Measurements from ENCODE around the gene CDH4.
"Not testable (repeated sequence)": the region's sequence is repeated elsewhere in the genome, so short reads cannot be mapped to it uniquely, and the experiment has no call there.

Gene CDH4

GRCh38 chr20:61937963-61938838 is 686.1 kb downstream of the CDH4 start:
- no peaks in the 10 kb centered on the region for H3K36me3 Mint-ChIP-seq (ENCODE audit: low read depth)
- H3K9me3 Mint-ChIP-seq = no peaks in the 10 kb centered on the region
- H3K4me3 Mint-ChIP-seq = no peak overlapping the region
- DNase-seq (ENCODE audit: low spot score) = no peak
- H3K4me1 Mint-ChIP-seq (ENCODE audit: low read depth) = no peaks in the 10 kb centered on the region
- no peak overlapping the region for H3K27ac Mint-ChIP-seq
- H3K27me3 Mint-ChIP-seq (ENCODE audit: low read depth) = no peaks in the 10 kb centered on the region

DNA sequence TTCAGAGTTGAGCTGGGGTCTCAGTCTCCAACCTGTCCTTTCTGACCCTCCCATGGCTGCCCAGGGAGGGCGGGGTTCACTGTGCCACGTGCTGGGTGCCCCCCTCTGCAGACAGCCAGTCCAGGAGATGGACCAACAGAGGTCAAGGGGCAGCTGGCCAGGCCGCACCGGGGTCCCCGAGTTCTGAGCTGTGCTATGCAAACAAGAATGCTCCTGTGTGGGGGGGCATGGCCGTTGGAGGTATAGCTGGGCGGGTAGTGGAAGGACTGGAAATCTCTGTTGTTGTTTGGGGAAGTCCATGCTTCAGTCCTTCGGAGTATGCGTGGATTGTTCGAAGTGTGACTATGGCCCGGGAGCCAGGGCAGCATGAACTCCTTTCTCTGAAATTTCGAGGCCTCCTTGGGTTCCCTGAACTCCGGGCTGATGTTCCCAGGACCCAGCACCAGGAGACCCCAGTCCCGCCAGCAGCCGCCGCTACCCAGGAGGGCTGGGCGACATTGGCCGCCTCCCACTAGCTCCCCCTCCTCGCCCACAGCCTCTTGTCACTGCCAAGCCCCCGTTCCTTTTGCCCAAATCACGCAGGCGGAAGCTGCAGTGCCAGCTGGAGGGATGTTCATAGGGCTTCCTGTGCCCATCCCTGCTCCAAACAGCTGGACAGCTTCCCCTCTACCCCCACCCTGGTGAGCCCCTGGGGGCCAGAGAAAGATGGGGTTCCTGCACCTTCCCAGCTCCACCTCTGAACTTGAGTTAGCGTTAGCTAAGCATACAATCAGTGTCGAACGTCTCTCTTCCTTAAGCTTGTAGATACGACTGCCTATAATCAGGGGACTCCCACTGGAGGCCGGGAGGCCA is 687.0 kb downstream of the CDH4 start:
- Mint-ChIP-seq H3K27ac (no peak overlapping the region), H3K27me3 (ENCODE audit: low read depth) (no peaks in the 10 kb centered on the region), H3K4me3 (no peak overlapping the region), H3K4me1 (ENCODE audit: low read depth) (no peaks in the 10 kb centered on the region), H3K9me3 (no peaks in the 10 kb centered on the region), H3K36me3 (ENCODE audit: low read depth) (no peaks in the 10 kb centered on the region)
- DNase-seq (ENCODE audit: low spot score) = no peak

GRCh38 chr20:61939691-61940360 is 687.8 kb downstream of the CDH4 start:
- H3K4me3 Mint-ChIP-seq = no peak overlapping the region
- no peaks in the 10 kb centered on the region for H3K9me3 Mint-ChIP-seq
- H3K4me1 Mint-ChIP-seq (ENCODE audit: low read depth) = no peaks in the 10 kb centered on the region
- H3K36me3 Mint-ChIP-seq (ENCODE audit: low read depth) = no peaks in the 10 kb centered on the region
- H3K27ac Mint-ChIP-seq = no peak overlapping the region
- DNase-seq (ENCODE audit: low spot score) = no peak
- no peaks in the 10 kb centered on the region for H3K27me3 Mint-ChIP-seq (ENCODE audit: low read depth)

DNA sequence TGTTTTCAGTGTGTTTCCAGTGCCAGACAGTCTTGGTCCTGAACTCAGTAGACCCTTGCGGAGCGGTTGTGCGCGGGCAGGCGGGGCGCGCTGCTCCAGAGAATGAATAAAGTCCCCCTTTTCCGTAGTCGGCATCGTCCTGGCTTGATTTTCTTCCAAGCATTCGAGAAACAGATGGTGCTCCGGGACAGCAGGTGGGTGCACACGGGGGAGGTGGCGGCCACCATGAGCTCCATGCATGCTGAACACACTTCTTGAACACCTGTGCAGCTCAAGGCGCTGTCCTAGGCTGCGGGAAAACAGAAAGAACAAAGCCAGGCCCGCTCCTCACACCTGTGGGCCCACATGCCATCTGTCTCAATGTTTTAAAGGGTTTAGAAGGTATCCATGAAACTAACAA is 688.4 kb downstream of the CDH4 start:
- H3K4me1 Mint-ChIP-seq (ENCODE audit: low read depth) = no peaks in the 10 kb centered on the region
- no peaks in the 10 kb centered on the region for H3K36me3 Mint-ChIP-seq (ENCODE audit: low read depth)
- H3K27me3 Mint-ChIP-seq (ENCODE audit: low read depth) = no peaks in the 10 kb centered on the region
- no peak overlapping the region for H3K27ac Mint-ChIP-seq
- H3K4me3 Mint-ChIP-seq = no peak overlapping the region
- no peaks in the 10 kb centered on the region for H3K9me3 Mint-ChIP-seq
- no peak for DNase-seq (ENCODE audit: low spot score)

DNA sequence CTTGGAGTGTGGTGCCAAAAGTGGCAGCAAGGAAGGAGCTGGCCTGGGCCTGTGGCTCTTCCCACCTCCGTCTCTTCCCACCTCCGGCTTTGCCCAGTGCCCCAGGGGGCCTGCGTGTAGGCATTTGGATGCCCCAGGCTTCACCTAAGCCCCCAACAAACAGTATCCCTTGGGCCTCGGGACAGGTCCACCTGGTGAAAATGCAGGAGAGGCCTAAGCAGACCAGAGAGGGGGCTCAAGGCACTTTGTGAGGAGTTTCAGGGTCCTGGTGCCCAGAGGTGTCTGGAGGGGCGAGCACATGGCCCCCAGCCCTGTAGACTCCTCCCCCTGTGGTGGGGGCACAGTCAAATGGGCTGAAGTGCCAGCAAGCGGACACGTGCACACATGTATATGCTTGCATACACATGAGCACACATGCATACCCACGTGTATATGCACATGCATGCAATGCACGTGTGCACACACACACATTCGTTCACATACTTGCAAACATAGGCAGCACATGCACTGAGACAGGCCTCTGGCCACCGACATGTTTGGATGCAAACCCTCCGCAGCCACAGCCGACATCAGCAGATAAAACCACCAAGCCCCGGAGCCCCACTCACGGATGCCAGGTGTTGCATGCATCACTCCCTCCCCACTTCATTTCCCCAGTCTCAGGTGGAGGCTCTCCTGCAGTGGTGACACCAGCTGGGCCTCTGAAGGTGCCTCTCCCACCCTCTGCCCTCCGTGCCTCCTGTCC is 689.1 kb downstream of the CDH4 start:
- Mint-ChIP-seq H3K9me3 (no peaks in the 10 kb centered on the region), H3K36me3 (ENCODE audit: low read depth) (no peaks in the 10 kb centered on the region), H3K27me3 (ENCODE audit: low read depth) (no peaks in the 10 kb centered on the region), H3K27ac (no peak overlapping the region), H3K4me3 (no peak overlapping the region), H3K4me1 (ENCODE audit: low read depth) (no peaks in the 10 kb centered on the region)
- no peak for DNase-seq (ENCODE audit: low spot score)

- DNase-seq (ENCODE audit: low spot score) = no peak
- H3K9me3 Mint-ChIP-seq = no peaks in the 10 kb centered on the region
- H3K4me1 Mint-ChIP-seq (ENCODE audit: low read depth) = no peaks in the 10 kb centered on the region
- H3K4me3 Mint-ChIP-seq = no peak overlapping the region
- no peak overlapping the region for H3K27ac Mint-ChIP-seq
- H3K27me3 Mint-ChIP-seq (ENCODE audit: low read depth) = no peaks in the 10 kb centered on the region
- H3K36me3 Mint-ChIP-seq (ENCODE audit: low read depth) = no peaks in the 10 kb centered on the region
Measured at GRCh38 chr20:61941721-61942405, 689.8 kb downstream of the CDH4 start.

- no peak overlapping the region for H3K27ac Mint-ChIP-seq
- H3K36me3 Mint-ChIP-seq (ENCODE audit: low read depth) = no peaks in the 10 kb centered on the region
- H3K4me1 Mint-ChIP-seq (ENCODE audit: low read depth) = no peaks in the 10 kb centered on the region
- H3K27me3 Mint-ChIP-seq (ENCODE audit: low read depth) = no peaks in the 10 kb centered on the region
- no peak for DNase-seq (ENCODE audit: low spot score)
- H3K4me3 Mint-ChIP-seq = no peak overlapping the region
- H3K9me3 Mint-ChIP-seq = no peaks in the 10 kb centered on the region
Measured at GRCh38 chr20:61942526-61942925, 690.5 kb downstream of the CDH4 start.

DNA sequence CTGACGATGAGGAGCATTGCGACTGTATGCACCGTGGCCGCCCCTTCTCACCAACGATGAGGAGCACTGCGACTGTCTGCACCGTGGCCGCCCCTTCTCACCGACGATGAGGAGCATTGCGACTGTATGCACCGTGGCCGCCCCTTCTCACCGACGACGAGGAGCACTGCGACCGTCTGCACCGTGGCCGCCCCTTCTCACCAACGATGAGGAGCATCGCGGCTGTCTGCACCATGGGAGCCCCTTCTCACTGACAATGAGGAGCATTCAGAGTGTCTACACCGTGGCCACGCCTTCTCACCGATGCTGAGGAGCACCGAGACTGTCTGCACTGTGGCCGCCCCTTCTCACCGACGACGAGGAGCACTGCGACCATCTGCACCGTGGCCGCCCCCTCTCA is 692.9 kb downstream of the CDH4 start:
- H3K4me1 Mint-ChIP-seq (ENCODE audit: low read depth); H3K27me3 Mint-ChIP-seq (ENCODE audit: low read depth); H3K27ac Mint-ChIP-seq; DNase-seq (ENCODE audit: low spot score); H3K4me3 Mint-ChIP-seq; H3K9me3 Mint-ChIP-seq; H3K36me3 Mint-ChIP-seq (ENCODE audit: low read depth): not testable (repeated sequence)

- H3K4me1 Mint-ChIP-seq (ENCODE audit: low read depth); DNase-seq (ENCODE audit: low spot score); H3K27ac Mint-ChIP-seq; H3K27me3 Mint-ChIP-seq (ENCODE audit: low read depth); H3K36me3 Mint-ChIP-seq (ENCODE audit: low read depth); H3K4me3 Mint-ChIP-seq; H3K9me3 Mint-ChIP-seq: not testable (repeated sequence)
Measured at GRCh38 chr20:61945495-61945894, 693.4 kb downstream of the CDH4 start.

DNA sequence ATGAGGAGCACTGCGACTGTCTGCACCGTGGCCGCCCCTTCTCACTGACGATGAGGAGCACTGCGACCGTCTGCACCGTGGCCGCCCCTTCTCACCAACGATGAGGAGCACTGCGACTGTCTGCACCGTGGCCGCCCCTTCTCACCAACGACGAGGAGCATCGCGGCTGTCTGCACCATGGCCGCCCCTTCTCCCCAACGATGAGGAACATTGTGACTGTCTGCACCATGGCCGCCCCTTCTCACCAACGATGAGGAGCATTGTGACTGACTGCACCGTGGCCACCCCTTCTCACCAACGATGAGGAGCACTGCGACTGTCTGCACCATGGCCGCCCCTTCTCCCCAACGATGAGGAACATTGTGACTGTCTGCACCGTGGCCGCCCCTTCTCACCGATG is 696.0 kb downstream of the CDH4 start:
- H3K27ac Mint-ChIP-seq; H3K4me1 Mint-ChIP-seq (ENCODE audit: low read depth); H3K4me3 Mint-ChIP-seq; H3K9me3 Mint-ChIP-seq; H3K36me3 Mint-ChIP-seq (ENCODE audit: low read depth); DNase-seq (ENCODE audit: low spot score); H3K27me3 Mint-ChIP-seq (ENCODE audit: low read depth): not testable (repeated sequence)

GRCh38 chr20:61948586-61949362 is 696.7 kb downstream of the CDH4 start:
- H3K36me3 Mint-ChIP-seq (ENCODE audit: low read depth) = no peaks in the 10 kb centered on the region
- H3K4me3 Mint-ChIP-seq = no peak overlapping the region
- no peaks in the 10 kb centered on the region for H3K4me1 Mint-ChIP-seq (ENCODE audit: low read depth)
- no peaks in the 10 kb centered on the region for H3K9me3 Mint-ChIP-seq
- DNase-seq (ENCODE audit: low spot score) = no peak
- no peak overlapping the region for H3K27ac Mint-ChIP-seq
- H3K27me3 Mint-ChIP-seq (ENCODE audit: low read depth) = no peaks in the 10 kb centered on the region

DNA sequence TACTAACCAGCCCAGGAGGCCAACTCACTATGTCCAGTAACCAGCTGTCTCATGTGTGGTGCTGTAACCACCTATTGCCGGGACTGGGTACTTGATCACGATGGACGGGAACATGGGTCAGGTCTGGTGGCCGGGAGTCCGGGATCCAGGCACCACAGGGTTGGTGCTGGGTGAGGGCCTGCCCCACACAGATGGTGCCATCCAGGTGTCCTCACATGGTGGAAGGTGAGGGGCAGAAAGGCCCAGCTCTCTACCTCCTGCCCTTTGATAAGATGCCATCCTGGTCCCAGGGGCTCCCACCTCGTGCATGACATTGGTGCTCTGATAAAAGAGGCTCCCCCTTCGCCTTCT is 697.3 kb downstream of the CDH4 start:
- H3K36me3 Mint-ChIP-seq (ENCODE audit: low read depth) = no peaks in the 10 kb centered on the region

More for the DNA sequence above, 697.3 kb downstream of the CDH4 start:
- no peak overlapping the region for H3K27ac Mint-ChIP-seq
- H3K4me1 Mint-ChIP-seq (ENCODE audit: low read depth) = no peaks in the 10 kb centered on the region
- no peaks in the 10 kb centered on the region for H3K27me3 Mint-ChIP-seq (ENCODE audit: low read depth)
- DNase-seq (ENCODE audit: low spot score) = no peak
- H3K9me3 Mint-ChIP-seq = no peaks in the 10 kb centered on the region
- H3K4me3 Mint-ChIP-seq = no peak overlapping the region
